Measurements from ENCODE around the gene ATP5F1E.

DNA sequence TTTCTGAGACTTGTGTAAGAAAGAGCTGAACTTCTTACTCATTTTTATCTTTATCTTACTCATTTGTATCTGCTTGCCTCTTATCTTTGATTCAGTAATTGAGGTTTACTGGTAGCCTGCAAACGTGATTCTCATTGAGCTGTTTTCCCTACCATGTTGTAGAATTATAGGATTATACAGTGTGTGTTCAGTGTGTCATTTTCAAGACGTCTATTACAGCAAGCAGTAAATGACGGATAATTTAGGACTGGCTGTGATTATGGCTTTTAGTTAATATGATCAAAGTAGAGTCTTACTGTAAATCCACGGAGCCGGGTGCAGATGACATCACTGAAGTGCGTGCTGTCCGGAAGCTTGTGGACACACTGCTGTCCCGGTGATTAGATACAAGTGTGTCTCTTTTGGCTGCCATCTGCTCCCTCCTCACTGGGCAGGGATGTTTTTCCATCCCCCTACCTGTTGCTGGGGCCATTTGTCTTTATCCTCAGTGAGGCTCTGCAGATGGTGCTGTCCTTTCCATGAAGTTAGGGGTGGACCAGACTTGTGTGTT is 45.1 kb downstream of the ATP5F1E start:
- TF ChIP-seq ZNF223 (tag by site-specific recombination; IDR thresholded peaks at IDR 0.05) (no peak), TRIM28 (IDR thresholded peaks at IDR 0.05; ENCODE audit: borderline replicate concordance, low read length) (no peak), KLF1 (tag by site-specific recombination; IDR thresholded peaks at IDR 0.05) (no peak), ZNF133 (tag by site-specific recombination; IDR thresholded peaks at IDR 0.05) (no peak), ZNF324 (tag by site-specific recombination; IDR thresholded peaks at IDR 0.05) (no peak), ZBTB7A (tag by site-specific recombination; IDR thresholded peaks at IDR 0.05; ENCODE audit: low read depth) (no peak), ZNF76 (tag by site-specific recombination; IDR thresholded peaks at IDR 0.05; ENCODE audit: borderline replicate concordance, low read depth) (no peak), KLF9 (tag by site-specific recombination; IDR thresholded peaks at IDR 0.05; ENCODE audit: low read depth) (no peak), ZEB2 (tag by site-specific recombination; IDR thresholded peaks at IDR 0.05) (no peak)
- TF ChIP-seq, protein P1, sequence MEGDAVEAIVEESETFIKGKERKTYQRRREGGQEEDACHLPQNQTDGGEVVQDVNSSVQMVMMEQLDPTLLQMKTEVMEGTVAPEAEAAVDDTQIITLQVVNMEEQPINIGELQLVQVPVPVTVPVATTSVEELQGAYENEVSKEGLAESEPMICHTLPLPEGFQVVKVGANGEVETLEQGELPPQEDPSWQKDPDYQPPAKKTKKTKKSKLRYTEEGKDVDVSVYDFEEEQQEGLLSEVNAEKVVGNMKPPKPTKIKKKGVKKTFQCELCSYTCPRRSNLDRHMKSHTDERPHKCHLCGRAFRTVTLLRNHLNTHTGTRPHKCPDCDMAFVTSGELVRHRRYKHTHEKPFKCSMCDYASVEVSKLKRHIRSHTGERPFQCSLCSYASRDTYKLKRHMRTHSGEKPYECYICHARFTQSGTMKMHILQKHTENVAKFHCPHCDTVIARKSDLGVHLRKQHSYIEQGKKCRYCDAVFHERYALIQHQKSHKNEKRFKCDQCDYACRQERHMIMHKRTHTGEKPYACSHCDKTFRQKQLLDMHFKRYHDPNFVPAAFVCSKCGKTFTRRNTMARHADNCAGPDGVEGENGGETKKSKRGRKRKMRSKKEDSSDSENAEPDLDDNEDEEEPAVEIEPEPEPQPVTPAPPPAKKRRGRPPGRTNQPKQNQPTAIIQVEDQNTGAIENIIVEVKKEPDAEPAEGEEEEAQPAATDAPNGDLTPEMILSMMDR (tag by site-specific recombination; IDR thresholded peaks at IDR 0.05), result no peak
- TF ChIP-seq, protein P2, sequence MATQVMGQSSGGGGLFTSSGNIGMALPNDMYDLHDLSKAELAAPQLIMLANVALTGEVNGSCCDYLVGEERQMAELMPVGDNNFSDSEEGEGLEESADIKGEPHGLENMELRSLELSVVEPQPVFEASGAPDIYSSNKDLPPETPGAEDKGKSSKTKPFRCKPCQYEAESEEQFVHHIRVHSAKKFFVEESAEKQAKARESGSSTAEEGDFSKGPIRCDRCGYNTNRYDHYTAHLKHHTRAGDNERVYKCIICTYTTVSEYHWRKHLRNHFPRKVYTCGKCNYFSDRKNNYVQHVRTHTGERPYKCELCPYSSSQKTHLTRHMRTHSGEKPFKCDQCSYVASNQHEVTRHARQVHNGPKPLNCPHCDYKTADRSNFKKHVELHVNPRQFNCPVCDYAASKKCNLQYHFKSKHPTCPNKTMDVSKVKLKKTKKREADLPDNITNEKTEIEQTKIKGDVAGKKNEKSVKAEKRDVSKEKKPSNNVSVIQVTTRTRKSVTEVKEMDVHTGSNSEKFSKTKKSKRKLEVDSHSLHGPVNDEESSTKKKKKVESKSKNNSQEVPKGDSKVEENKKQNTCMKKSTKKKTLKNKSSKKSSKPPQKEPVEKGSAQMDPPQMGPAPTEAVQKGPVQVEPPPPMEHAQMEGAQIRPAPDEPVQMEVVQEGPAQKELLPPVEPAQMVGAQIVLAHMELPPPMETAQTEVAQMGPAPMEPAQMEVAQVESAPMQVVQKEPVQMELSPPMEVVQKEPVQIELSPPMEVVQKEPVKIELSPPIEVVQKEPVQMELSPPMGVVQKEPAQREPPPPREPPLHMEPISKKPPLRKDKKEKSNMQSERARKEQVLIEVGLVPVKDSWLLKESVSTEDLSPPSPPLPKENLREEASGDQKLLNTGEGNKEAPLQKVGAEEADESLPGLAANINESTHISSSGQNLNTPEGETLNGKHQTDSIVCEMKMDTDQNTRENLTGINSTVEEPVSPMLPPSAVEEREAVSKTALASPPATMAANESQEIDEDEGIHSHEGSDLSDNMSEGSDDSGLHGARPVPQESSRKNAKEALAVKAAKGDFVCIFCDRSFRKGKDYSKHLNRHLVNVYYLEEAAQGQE (tag by site-specific recombination; IDR thresholded peaks at IDR 0.05), result no peak
- TF ChIP-seq, protein P3, sequence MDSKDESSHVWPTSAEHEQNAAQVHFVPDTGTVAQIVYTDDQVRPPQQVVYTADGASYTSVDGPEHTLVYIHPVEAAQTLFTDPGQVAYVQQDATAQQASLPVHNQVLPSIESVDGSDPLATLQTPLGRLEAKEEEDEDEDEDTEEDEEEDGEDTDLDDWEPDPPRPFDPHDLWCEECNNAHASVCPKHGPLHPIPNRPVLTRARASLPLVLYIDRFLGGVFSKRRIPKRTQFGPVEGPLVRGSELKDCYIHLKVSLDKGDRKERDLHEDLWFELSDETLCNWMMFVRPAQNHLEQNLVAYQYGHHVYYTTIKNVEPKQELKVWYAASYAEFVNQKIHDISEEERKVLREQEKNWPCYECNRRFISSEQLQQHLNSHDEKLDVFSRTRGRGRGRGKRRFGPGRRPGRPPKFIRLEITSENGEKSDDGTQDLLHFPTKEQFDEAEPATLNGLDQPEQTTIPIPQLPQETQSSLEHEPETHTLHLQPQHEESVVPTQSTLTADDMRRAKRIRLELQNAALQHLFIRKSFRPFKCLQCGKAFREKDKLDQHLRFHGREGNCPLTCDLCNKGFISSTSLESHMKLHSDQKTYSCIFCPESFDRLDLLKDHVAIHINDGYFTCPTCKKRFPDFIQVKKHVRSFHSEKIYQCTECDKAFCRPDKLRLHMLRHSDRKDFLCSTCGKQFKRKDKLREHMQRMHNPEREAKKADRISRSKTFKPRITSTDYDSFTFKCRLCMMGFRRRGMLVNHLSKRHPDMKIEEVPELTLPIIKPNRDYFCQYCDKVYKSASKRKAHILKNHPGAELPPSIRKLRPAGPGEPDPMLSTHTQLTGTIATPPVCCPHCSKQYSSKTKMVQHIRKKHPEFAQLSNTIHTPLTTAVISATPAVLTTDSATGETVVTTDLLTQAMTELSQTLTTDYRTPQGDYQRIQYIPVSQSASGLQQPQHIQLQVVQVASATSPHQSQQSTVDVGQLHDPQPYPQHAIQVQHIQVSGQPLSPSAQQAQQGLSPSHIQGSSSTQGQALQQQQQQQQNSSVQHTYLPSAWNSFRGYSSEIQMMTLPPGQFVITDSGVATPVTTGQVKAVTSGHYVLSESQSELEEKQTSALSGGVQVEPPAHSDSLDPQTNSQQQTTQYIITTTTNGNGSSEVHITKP (tag by site-specific recombination; IDR thresholded peaks at IDR 0.05), result no peak

Data from HEK293 (cell line).